Ascending aorta (tissue), 2 donors: Measurements from ENCODE around the gene TMEM131L. TPM values are rescaled to one million over a fixed set of nuclear protein-coding genes. Genes with fewer than 3 reads are reported as not detected.

Experiments
- DNase-seq, 2 donors: peaks; one replicate each; pipeline ENCODE4 v3.0.0-alpha.2; 2019; ENCODE audit warnings: low spot score in 2 of 2
- H3K27ac ChIP-seq, 2 donors: fragments of 200-600 bp; sonication (generic); one replicate each; pipeline ENCODE4 v1.5.1; 2016 to 2017; ENCODE audit warnings: mild to moderate bottlenecking in 1 of 2
- H3K27me3 ChIP-seq: fragments of 200-600 bp; sonication (generic); one replicate; pipeline ENCODE4 v1.5.1; 2017
- H3K36me3 ChIP-seq, 2 donors: fragments of 200-600 bp; sonication (generic); one replicate each; pipeline ENCODE4 v1.5.1; 2016
- H3K4me1 ChIP-seq, 2 donors: fragments of 200-600 bp; sonication (generic); one replicate each; pipeline ENCODE4 v1.5.1; 2016 to 2017; ENCODE audit warnings: mild to moderate bottlenecking in 1 of 2
- H3K4me3 ChIP-seq, 2 donors: fragments of 200-600 bp; sonication (generic); one replicate each; pipeline ENCODE4 v1.5.1; 2016 to 2017; ENCODE audit warnings: mild to moderate bottlenecking in 1 of 2
- H3K9me3 ChIP-seq, 2 donors: fragments of 200-600 bp; sonication (generic); one replicate each; pipeline ENCODE4 v1.5.1; 2016
- intact Hi-C: fragments of 100-400 bp; cut with DNase I; formaldehyde crosslinking; loops from one replicate; pipeline ENCODE4 v1.15.1; 2023
- total RNA-seq: library from RNA; depleted of rRNA; stranded (reverse); fragments of >200 nt; gene quantifications from one replicate; pipeline ENCODE4 v1.1.0, GENCODE V29; 2016
- TF ChIP-seq, protein P1 (sequence below), 3 experiments: fragments of 200-600 bp in 2 of 3; fragments of 450-650 bp in 1 of 3; sonication (generic) in 2 of 3; IDR thresholded peaks; one replicate each; pipeline ENCODE4 v1.5.1; 2016 to 2019; ENCODE audit warnings: antibody characterized with exemption in 3 of 3, mild to moderate bottlenecking in 1 of 3, moderate library complexity in 1 of 3

TMEM131L gene
- total RNA-seq, 1 donor from 2014 or later, result 6.9 TPM

DNA sequence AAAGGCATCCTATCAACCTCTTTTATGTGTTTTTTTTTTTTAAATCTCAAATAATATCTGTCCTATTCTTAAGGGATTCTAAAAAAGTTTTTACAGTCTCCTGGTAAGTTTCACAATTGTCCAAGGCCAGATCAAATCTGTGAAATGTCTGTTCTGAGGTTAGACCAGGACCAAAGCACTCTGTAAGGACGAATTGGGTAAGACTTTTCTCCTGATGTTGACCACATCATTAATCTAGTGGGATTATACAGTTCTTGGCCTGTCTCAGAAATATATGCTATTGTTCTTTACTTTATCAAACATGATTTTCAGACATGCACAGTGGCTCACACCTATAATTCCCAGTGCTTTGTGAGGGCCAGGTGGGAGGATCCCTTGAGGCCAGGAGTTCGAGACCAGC lies 45.8 kb upstream of the TMEM131L start:
- Histone ChIP-seq H3K27me3 (no peaks in the 10 kb centered on the region), H3K36me3 (no peaks in the 10 kb centered on the region), H3K4me1 (no peaks in the 10 kb centered on the region), H3K27ac (no peak overlapping the region), H3K4me3 (no peak overlapping the region), H3K9me3 (no peaks in the 10 kb centered on the region)
- DNase-seq, result no peak
- TF ChIP-seq, protein P1, sequence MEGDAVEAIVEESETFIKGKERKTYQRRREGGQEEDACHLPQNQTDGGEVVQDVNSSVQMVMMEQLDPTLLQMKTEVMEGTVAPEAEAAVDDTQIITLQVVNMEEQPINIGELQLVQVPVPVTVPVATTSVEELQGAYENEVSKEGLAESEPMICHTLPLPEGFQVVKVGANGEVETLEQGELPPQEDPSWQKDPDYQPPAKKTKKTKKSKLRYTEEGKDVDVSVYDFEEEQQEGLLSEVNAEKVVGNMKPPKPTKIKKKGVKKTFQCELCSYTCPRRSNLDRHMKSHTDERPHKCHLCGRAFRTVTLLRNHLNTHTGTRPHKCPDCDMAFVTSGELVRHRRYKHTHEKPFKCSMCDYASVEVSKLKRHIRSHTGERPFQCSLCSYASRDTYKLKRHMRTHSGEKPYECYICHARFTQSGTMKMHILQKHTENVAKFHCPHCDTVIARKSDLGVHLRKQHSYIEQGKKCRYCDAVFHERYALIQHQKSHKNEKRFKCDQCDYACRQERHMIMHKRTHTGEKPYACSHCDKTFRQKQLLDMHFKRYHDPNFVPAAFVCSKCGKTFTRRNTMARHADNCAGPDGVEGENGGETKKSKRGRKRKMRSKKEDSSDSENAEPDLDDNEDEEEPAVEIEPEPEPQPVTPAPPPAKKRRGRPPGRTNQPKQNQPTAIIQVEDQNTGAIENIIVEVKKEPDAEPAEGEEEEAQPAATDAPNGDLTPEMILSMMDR (IDR thresholded peaks at IDR 0.05), result no peak
- intact Hi-C loops, result no loop called here

DNA sequence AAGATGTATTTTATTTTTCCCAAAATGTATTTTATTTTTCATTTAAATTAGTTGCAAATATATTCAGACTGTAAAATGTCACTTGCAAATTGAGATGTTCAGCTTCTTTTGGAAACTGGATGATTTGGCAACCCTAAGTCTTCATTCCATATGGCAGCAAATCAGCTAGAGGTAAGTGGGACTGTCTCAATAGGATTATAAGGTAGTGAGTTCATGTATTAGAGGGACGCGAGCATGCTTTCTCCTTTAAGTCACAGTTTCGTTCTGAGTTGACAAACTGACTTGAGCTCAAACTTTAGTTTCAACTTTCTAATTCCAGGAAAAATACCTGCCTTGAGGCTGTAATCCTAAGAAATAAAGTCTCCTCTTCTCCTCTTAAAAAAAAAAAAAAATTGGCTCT lies 44.2 kb upstream of the TMEM131L start:
- Histone ChIP-seq H3K4me3 (no peak overlapping the region), H3K36me3 (no peaks in the 10 kb centered on the region), H3K27me3 (no peaks in the 10 kb centered on the region), H3K4me1 (no peaks in the 10 kb centered on the region), H3K9me3 (no peaks in the 10 kb centered on the region), H3K27ac (no peak overlapping the region)
- DNase-seq, result no peak
- intact Hi-C loops, result no loop called here
- TF ChIP-seq, protein P1 (IDR thresholded peaks at IDR 0.05), result no peak

DNA sequence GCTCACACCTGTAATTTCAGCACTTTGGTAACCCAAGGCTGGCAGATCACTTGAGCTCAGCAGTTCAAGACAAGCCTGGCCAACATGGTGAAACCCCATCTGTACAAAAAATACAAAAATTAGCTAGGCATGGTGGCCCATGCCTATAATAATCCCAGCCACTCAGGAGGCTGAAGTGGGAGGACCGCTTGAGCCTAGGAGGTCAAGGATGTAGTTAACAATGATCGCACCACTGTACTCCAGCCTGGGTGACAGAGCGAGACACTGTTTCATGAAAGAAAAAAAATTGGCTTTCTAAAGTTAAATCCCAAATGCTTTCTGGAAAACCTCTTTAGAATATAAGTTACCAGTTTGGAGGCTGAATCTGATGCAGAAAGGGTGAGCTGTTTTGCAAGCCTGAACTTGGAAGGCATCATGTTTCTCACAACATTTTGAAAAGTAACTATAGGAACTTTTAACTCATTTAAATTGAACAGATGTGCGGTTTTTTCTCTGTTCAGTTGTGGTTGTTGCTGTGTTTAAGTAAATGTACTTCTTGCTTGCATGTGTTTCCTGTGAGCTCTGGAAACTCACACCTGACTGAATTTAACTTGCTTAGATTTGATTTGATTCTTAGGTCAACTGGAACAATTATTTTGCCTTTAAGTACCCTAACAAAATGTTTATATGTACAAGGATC lies 39.8 kb upstream of the TMEM131L start:
- peaks cover 0 to 11% of the 10 kb centered on the region in 2 donors for H3K4me1 ChIP-seq
- intact Hi-C loops, result no loop called here
- no peaks in the 10 kb centered on the region for H3K9me3 ChIP-seq
- no peak for DNase-seq
- TF ChIP-seq, protein P1 (IDR thresholded peaks at IDR 0.05), result no peak
- H3K27ac ChIP-seq, result no peak overlapping the region
- H3K27me3 ChIP-seq, result no peaks in the 10 kb centered on the region
- no peaks in the 10 kb centered on the region for H3K36me3 ChIP-seq
- H3K4me3 ChIP-seq, result no peak overlapping the region

DNA sequence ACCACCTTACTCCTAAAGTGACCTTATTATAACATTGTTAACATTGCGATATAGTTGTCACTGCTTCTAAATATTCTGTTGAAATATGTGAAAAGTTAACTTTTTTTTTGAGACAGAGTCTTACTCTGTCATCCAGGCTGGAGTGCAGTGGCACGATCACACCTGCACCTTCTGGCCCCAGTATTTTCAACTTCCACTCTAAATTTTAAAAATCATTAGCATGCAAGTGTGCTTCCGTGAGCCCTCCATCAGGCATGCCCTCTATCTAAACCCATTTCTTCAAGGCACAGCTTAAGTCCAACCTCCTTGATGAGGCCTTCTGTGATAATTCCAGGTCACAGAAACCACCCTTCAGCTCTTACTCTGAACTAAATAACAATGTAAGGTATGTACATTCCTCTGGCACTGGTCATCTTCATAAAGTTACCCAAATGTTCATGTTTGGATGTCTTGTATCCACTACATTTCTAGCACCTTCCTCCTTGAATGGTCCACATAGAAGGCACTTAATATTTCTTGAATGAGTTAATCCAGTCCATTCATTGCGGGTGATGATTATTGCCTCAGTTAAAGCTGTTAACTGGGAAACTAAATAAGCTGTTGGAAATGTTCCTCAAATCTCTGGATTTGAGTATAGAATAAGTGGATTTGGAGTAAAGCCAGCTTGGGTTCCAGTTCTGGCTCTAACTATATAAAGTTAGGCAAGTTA lies 38.6 kb upstream of the TMEM131L start:
- intact Hi-C loops, result loop anchor here (2.0 kb wide), 1 partner anchor 17 kb away; no protein-coding TSS in a partner anchor
- TF ChIP-seq, protein P1 (IDR thresholded peaks at IDR 0.05), result no peak
- Histone ChIP-seq H3K4me1 (peaks cover 0 to 11% of the 10 kb centered on the region in 2 donors), H3K27ac (peak overlapping the region in 1 of 2 donors; percentile 19), H3K27me3 (no peaks in the 10 kb centered on the region), H3K4me3 (no peak overlapping the region), H3K9me3 (no peaks in the 10 kb centered on the region), H3K36me3 (no peaks in the 10 kb centered on the region)
- no peak for DNase-seq

DNA sequence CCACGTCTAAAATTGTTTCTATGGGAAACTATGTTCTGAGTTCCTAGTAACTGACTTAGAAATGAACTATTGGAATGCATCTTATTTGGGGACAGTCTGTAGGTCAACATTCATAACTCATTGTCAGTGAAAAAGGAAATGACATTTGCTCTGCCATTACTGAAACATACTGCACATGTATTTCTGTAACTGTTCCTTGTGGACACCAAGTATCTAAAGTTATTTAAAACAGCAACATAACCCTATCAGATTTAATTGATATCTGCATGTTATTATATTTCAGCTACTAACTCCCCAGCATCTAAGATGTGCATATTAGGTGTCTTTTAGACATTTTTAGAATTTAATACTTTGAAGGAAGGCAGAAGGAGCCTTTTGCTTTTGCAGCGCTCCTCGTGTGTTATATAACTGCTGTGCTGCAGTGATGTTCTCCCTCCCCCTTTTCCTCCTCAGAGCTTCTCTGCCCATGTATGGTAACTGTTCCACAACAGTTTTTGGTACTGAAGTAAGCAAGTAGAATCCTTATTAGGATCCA lies 37.2 kb upstream of the TMEM131L start:
- Histone ChIP-seq H3K27me3 (no peaks in the 10 kb centered on the region), H3K36me3 (no peaks in the 10 kb centered on the region), H3K27ac (peak overlapping the region; percentile 38 to 60), H3K9me3 (no peaks in the 10 kb centered on the region), H3K4me3 (no peak overlapping the region), H3K4me1 (peaks cover 0 to 11% of the 10 kb centered on the region in 2 donors)
- intact Hi-C loops, result loop anchor here (2.0 kb wide), 1 partner anchor 18 kb away; no protein-coding TSS in a partner anchor
- TF ChIP-seq, protein P1 (IDR thresholded peaks at IDR 0.05), result no peak
- no peak for DNase-seq
